HepG2 (cell line): ENCODE measurements around the gene MTHFR. TPM values are rescaled to one million over a fixed set of nuclear protein-coding genes. Genes with fewer than 3 reads are reported as not detected.

Experiments
- ATAC-seq: fragments of 200-7000 bp; cut with Tn5 transposase; 3 replicates; pipeline ENCODE4 v1.9.1; 2020; ENCODE audit warnings: mild to moderate bottlenecking, moderate library complexity
- BruUV-seq: library from RNA; stranded (reverse); fragments of 400-500 nt; replicated peaks from 2 replicates; lab custom pipeline; 2021; lab: Mats Ljungman, UMichigan
- CTCF ChIA-PET: fragments of 300-600 bp; formaldehyde crosslinking; extraction: SDS; loops from one replicate; lab custom pipeline; 2021; ENCODE audit warnings: low total read pairs, inconsistent platforms, low intra/inter-chr PET ratio; lab: Yijun Ruan, JAX
- POLR2A ChIA-PET: fragments of 350-600 bp; sonication (Branson Sonifier 250); formaldehyde crosslinking; loops from one replicate; lab custom pipeline; 2020; ENCODE audit warnings: antibody characterized with exemption, inconsistent platforms; lab: Yijun Ruan, JAX
- DNase-seq: peaks from one replicate; pipeline ENCODE4 v3.0.0-alpha.2; 2015; ENCODE audit warnings: low spot score
- FAIRE-seq: peaks from 3 replicates; lab custom pipeline; 2011; peaks lifted over from hg19 to GRCh38; lab: Jason Lieb, UNC
- H2AFZ ChIP-seq: one replicate; pipeline ENCODE4 v1.6.1; 2011; ENCODE audit warnings: low read length, inconsistent platforms
- H3K27ac ChIP-seq: fragments of 300-600 bp; 3 replicates; pipeline ENCODE4 v1.8.0; 2011; ENCODE audit warnings: mixed run types, mild to moderate bottlenecking, mixed read lengths, low read length, inconsistent platforms; ENCODE audit not compliant: insufficient read depth; ENCODE audit errors: extremely low read length
- H3K27me3 ChIP-seq, 2 experiments: fragments of 200-600 bp in 1 of 2; 2 replicates in 1 of 2; 3 replicates in 1 of 2; pipeline versions ENCODE4 v1.6.0 to v1.8.0; 2011; ENCODE audit warnings: low read length in 2 of 2, mild to moderate bottlenecking in 2 of 2, moderate library complexity in 2 of 2, inconsistent platforms in 1 of 2; ENCODE audit not compliant: insufficient read depth in 2 of 2, control insufficient read depth in 1 of 2
- H3K36me3 ChIP-seq, 2 experiments: fragments of 200-600 bp in 1 of 2; replicated peaks in 1 of 2; 2 replicates in 1 of 2; 3 replicates in 1 of 2; pipeline versions ENCODE4 v1.5.1 to v1.8.0; 2011; ENCODE audit warnings: low read length in 2 of 2, inconsistent platforms in 1 of 2; ENCODE audit not compliant: insufficient read depth in 2 of 2, control insufficient read depth in 1 of 2
- H3K4me1 ChIP-seq: 2 replicates; pipeline ENCODE4 v1.5.1; 2012; ENCODE audit warnings: low read length, inconsistent platforms; ENCODE audit not compliant: insufficient read depth
- H3K4me2 ChIP-seq: 2 replicates; pipeline ENCODE4 v1.6.0; 2011; ENCODE audit warnings: low read depth, low read length, inconsistent platforms
- H3K4me3 ChIP-seq, 3 experiments: fragments of 200-600 bp in 1 of 3; sonication (generic), shearing (Covaris generic) in 1 of 3; replicated peaks in 1 of 3; 2 replicates each; pipeline ENCODE4 v1.5.1; 2011 to 2016; ENCODE audit warnings: low read length in 3 of 3, inconsistent platforms in 2 of 3, low read depth in 2 of 3, mild to moderate bottlenecking in 2 of 3, control low read depth in 1 of 3, mixed read lengths in 1 of 3; ENCODE audit not compliant: insufficient read depth in 1 of 3
- H3K79me2 ChIP-seq: one replicate; pipeline ENCODE4 v1.6.1; 2011; ENCODE audit warnings: low read length, inconsistent platforms; ENCODE audit not compliant: insufficient read depth
- H3K9ac ChIP-seq: 2 replicates; pipeline ENCODE4 v1.6.0; 2011; ENCODE audit warnings: mild to moderate bottlenecking, low read depth, low read length, inconsistent platforms; ENCODE audit not compliant: insufficient read depth
- H3K9me3 ChIP-seq: 2 replicates; pipeline ENCODE4 v1.5.1; 2012; ENCODE audit warnings: mild to moderate bottlenecking, low read length
- H4K20me1 ChIP-seq: 2 replicates; pipeline ENCODE4 v1.6.0; 2011; ENCODE audit warnings: inconsistent platforms, mild to moderate bottlenecking, low read length, moderate library complexity; ENCODE audit not compliant: insufficient read depth
- NCOA1 ChIP-seq: sonication (generic); formaldehyde crosslinking; IDR thresholded peaks from 2 replicates; pipeline ENCODE4 v1.9.0; 2021; ENCODE audit warnings: missing genetic modification reagents
- NR2F1 ChIP-seq, 2 experiments: fragments of 450-650 bp in 1 of 2; formaldehyde crosslinking in 1 of 2; IDR thresholded peaks; 2 replicates each; pipeline versions ENCODE4 v1.5.0 to v1.6.1; 2016 to 2020; ENCODE audit warnings: mild to moderate bottlenecking in 1 of 2, missing compliant biosample characterization in 1 of 2, missing genetic modification reagents in 1 of 2, moderate library complexity in 1 of 2
- POLR2A ChIP-seq, 2 experiments: IDR thresholded peaks; 2 replicates each; pipeline ENCODE4 v1.6.1; 2011; ENCODE audit warnings: low read depth in 2 of 2, low read length in 2 of 2, mild to moderate bottlenecking in 1 of 2, moderate library complexity in 1 of 2; ENCODE audit not compliant: insufficient read depth in 1 of 2
- SNAPC4 ChIP-seq: sonication (generic); formaldehyde crosslinking; IDR thresholded peaks from 2 replicates; pipeline ENCODE4 v1.4.0; 2020; ENCODE audit warnings: mild to moderate bottlenecking, missing genetic modification reagents
- SP5 ChIP-seq: IDR thresholded peaks from 2 replicates; pipeline ENCODE4 v1.6.1; 2016; ENCODE audit warnings: low read depth, borderline replicate concordance
- SRSF4 ChIP-seq: fragments of 200-400 bp; formaldehyde crosslinking; IDR thresholded peaks from one replicate; pipeline ENCODE4 v1.6.1; 2018; ENCODE audit warnings: mild to moderate bottlenecking, low read depth, low read length, moderate library complexity; ENCODE audit not compliant: poor library complexity, severe bottlenecking
- TRIM24 ChIP-seq: sonication (generic); formaldehyde crosslinking; IDR thresholded peaks from 2 replicates; pipeline ENCODE4 v1.8.0; 2022; ENCODE audit warnings: mild to moderate bottlenecking, missing genetic modification reagents
- ZNF24 ChIP-seq: fragments of 450-650 bp; IDR thresholded peaks from 2 replicates; pipeline ENCODE4 v1.6.1; 2017; ENCODE audit warnings: antibody characterized with exemption, mild to moderate bottlenecking
- ZNF335 ChIP-seq: sonication (generic); formaldehyde crosslinking; IDR thresholded peaks from 2 replicates; pipeline ENCODE4 v1.4.0; 2020; ENCODE audit warnings: missing genetic modification reagents
- ZNF577 ChIP-seq: sonication (generic); formaldehyde crosslinking; IDR thresholded peaks from 2 replicates; pipeline ENCODE4 v1.4.0; 2020; ENCODE audit warnings: mild to moderate bottlenecking, low read depth, missing genetic modification reagents, borderline replicate concordance
- ZNF598 ChIP-seq: sonication (generic); formaldehyde crosslinking; IDR thresholded peaks from 2 replicates; pipeline ENCODE4 v1.5.1; 2020; ENCODE audit warnings: mild to moderate bottlenecking, missing genetic modification reagents, borderline replicate concordance
- ZSCAN22 ChIP-seq: sonication (generic); formaldehyde crosslinking; IDR thresholded peaks from 2 replicates; pipeline ENCODE4 v1.4.0; 2020; ENCODE audit warnings: mild to moderate bottlenecking, missing genetic modification reagents
- WGBS: methylation state at CpG from one replicate; pipeline ENCODE4 v1.1.6; 2017; ENCODE audit warnings: low lambda C conversion rate; 5-methylcytosine and 5-hydroxymethylcytosine counted together
- in situ Hi-C: cut with HindIII; loops from 2 replicates; pipeline ENCODE4 v1.10.0; 2017; ENCODE audit warnings: low pct_unique_long_range_greater_than_20kb; ENCODE audit not compliant: extremely low pct_ligation_motif_present
- intact Hi-C: fragments of 100-400 bp; cut with micrococcal nuclease; formaldehyde crosslinking; loops from one replicate; pipeline ENCODE4 v1.10.0; 2022; ENCODE audit not compliant: unreplicated experiment
- polyA plus RNA-seq, 8 experiments: library from polyadenylated mRNA; depleted of rRNA in 3 of 8; stranded (reverse) in 7 of 8; unstranded in 1 of 8; fragments of >200 nt; fragmentation: Illumina TruSeq in 4 of 8; extraction: Trizol in 4 of 8; gene quantifications; 2 replicates each; pipeline versions ENCODE4 v1.2.1 to v1.2.3, GENCODE V29; 2011 to 2016; ENCODE audit warnings: low read depth in 4 of 8, missing spikeins in 1 of 8, mixed read lengths in 1 of 8; ENCODE audit not compliant: insufficient read depth in 1 of 8
- total RNA-seq, 5 experiments: library from RNA; depleted of rRNA; stranded (reverse); fragments of >200 nt; fragmentation: Illumina TruSeq; extraction: Trizol; gene quantifications; 2 replicates each; pipeline ENCODE4 v1.2.3, GENCODE V29; 2016; ENCODE audit warnings: low read depth in 1 of 5
- TF ChIP-seq, protein P1 (sequence below): sonication (generic); formaldehyde crosslinking; IDR thresholded peaks from 2 replicates; pipeline ENCODE4 v1.8.1; 2022; ENCODE audit warnings: mild to moderate bottlenecking, missing genetic modification reagents

Gene MTHFR
- total and polyA plus RNA-seq, 2 of the 13 experiments (the other 11 are each of a cell fraction or from before 2014, with no cell fraction given) = 3.8 to 8.2 TPM

DNA sequence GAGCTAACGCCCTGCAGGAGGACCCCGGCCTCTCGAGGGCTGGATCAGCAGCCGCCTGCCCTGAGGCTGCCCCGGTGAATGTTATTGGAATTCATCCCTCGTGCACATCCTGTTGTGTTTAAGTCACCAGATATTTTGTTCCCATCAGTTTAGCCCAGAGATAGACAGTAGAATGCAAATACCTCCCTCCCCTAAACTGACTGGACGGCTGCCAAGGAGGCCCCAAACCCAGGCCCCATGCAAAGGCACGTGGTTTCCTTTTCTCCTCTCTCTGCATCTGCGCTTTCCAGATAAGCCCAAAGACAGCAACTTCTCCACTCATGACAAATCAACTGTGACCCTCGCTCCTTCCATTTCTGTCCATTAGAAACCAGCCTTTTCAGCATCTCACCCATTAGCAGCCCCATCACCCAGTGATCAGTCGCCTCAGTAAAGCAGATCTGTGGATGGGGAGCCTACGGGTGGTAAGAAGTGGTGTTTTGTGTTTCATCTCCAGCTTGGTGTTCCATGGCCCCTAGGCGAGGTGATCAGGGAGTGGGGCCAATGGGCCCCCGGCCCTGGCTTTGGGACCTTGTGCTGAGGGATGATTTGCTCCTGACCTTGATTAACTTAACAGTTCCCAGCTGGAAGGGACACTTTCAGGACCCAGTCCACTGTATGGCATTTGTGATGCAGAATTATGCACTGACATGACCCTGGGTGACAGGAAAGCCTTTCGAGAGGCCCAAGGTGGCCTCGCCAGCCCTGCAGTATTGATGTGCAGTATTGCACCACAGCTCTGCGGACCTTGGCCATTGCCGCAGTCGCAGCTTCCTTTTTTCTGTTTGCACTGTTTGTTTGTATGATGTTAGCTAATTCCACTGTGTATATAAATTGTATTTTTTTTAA lies 36.6 kb upstream of the MTHFR start (continued):
- no peak for TF ChIP-seq ZNF577 (CRISPR knock-in tag)
- TF ChIP-seq ZNF598 (CRISPR knock-in tag) = peak; percentile 75; the same call in 1 of the 2 replicates
- TF ChIP-seq ZNF24 = no peak
- TF ChIP-seq SRSF4 = no peak
- TF ChIP-seq TRIM24 (CRISPR knock-in tag) = peak; percentile 82
- TF ChIP-seq ZNF335 (CRISPR knock-in tag) = 0 out of 2 replicates have a peak, but pooled peaks have one; percentile 37
- peak; percentile 69 to 85 for TF ChIP-seq NR2F1 (CRISPR knock-in tag; IDR thresholded peaks at IDR 0.05)

DNA sequence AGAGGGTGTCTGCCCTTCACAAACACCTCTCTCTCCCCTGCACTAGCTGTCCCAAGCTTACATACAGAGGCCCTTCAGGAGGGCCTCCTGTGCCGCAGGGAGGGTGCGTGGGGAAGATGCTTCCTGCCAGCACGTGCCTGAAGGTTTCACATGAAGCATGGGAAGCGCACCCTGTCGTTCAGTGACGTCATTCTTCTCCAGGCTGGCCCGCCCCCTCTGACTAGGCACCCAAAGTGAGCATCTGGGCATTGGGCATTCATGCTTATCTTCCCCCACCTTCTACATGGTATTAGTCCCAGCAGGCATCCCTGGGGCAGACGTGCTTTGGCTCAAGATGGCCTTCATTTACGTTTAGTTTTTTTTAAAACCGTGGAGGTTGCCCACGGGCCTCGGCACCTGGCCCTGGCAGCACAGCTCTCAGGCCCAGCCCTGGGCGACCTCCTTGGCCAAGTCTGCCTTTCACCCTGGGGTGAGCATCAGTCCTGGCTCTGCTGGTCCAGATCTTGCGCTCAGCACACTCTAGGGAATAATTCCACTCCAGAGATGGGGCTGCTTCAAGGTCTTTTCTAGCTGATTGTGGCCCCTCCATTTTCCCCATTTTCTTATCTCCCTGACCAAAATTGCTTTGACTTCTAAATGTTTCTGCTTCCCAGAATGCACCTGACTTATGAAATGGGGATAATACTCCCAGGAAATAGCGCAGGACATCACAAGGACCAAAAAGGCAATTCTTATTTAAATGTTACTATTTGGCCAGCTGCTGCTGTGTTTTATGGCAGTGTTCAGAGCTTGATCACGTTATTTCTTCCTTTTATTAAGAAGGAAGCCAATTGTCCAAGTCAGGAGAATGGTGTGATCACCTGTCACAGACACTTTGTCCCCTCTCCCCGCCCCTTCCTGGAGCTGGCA lies 35.7 kb upstream of the MTHFR start:
- 86% methylated on average over 15 of the region's 17 CpGs for WGBS
- H3K27me3 ChIP-seq = no peaks in the 10 kb centered on the region
- no peak for DNase-seq
- no peaks in the 10 kb centered on the region for H3K9me3 ChIP-seq
- no peak for ATAC-seq
- no peak overlapping the region for H2AFZ ChIP-seq
- no peaks in the 10 kb centered on the region for H4K20me1 ChIP-seq
- peaks cover 27 to 64% of the 10 kb centered on the region in 2 experiments for H3K36me3 ChIP-seq
- FAIRE-seq = no peak
- H3K4me3 ChIP-seq = peak overlapping the region in 1 of 3 experiments; percentile 29; a peak in 1 of 6 replicates
- H3K4me1 ChIP-seq = peaks cover 61% of the 10 kb centered on the region
- BruUV-seq = TSS peak; percentile 20
- peak overlapping the region; percentile 62 for H3K4me2 ChIP-seq
- in situ Hi-C loops (loop anchor here (5.0 kb wide), 1 partner anchor 56 kb away; no protein-coding TSS in a partner anchor), intact Hi-C loops (loop anchor here (1.0 to 5.0 kb wide), 3 partner anchors 18 to 66 kb away; no protein-coding TSS in a partner anchor)
- H3K9ac ChIP-seq = peak overlapping the region; percentile 60
- CTCF ChIA-PET = interaction anchor here (4.1 kb wide), 1 partner anchor 53 kb away, joined by 46 read pairs; no protein-coding TSS in a partner anchor
- H3K79me2 ChIP-seq = no peaks in the 10 kb centered on the region
- peak overlapping the region; percentile 94 for H3K27ac ChIP-seq
- POLR2A ChIA-PET = interaction anchor here (0.9 to 4.4 kb wide), 7 partner anchors 11 to 139 kb away, joined by 3 to 53 read pairs (median 5); partner anchors contain the start of genes CLCN6, KIAA2013, MFN2 and MTHFR
- 0 out of 2 replicates have a peak, but pooled peaks have one; percentile 14 for TF ChIP-seq NCOA1 (CRISPR knock-in tag)
- TF ChIP-seq ZSCAN22 (CRISPR knock-in tag) = peak; percentile 5; the same call in 1 of the 2 replicates
- no peak for TF ChIP-seq POLR2A (IDR thresholded peaks at IDR 0.05; ENCODE audit: insufficient read depth in 1 of 2, low read depth in 2 of 2, low read length in 2 of 2)
- TF ChIP-seq, protein P1, sequence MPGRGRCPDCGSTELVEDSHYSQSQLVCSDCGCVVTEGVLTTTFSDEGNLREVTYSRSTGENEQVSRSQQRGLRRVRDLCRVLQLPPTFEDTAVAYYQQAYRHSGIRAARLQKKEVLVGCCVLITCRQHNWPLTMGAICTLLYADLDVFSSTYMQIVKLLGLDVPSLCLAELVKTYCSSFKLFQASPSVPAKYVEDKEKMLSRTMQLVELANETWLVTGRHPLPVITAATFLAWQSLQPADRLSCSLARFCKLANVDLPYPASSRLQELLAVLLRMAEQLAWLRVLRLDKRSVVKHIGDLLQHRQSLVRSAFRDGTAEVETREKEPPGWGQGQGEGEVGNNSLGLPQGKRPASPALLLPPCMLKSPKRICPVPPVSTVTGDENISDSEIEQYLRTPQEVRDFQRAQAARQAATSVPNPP = 0 out of 2 replicates have a peak, but pooled peaks have one; percentile 24
- TF ChIP-seq SNAPC4 = 0 out of 2 replicates have a peak, but pooled peaks have one; percentile 5
- peak; percentile 67; the same call in 1 of the 2 replicates for TF ChIP-seq SP5
